GM23338 (cell line): Measurements from ENCODE around the gene TIAM1.

Experiments used
- EZH2phosphoT487 ChIP-seq: fragments of 200-600 bp; sonication (generic); IDR thresholded peaks from one replicate; pipeline ENCODE4 v1.8.1; 2018; ENCODE audit warnings: antibody characterized with exemption; ENCODE audit not compliant: unreplicated experiment
- POLR2AphosphoS5 ChIP-seq: IDR thresholded peaks from 2 replicates; pipeline ENCODE4 v1.6.1; 2016; ENCODE audit warnings: antibody characterized with exemption, low read depth

- TF ChIP-seq EZH2phosphoT487 (no peak), POLR2AphosphoS5 (no peak)
Observed at GRCh38 chr21:31075848-31076247, 268.2 kb downstream of the TIAM1 start.
